ENCODE measurements around the gene MIPEP.

The MIPEP gene

DNA sequence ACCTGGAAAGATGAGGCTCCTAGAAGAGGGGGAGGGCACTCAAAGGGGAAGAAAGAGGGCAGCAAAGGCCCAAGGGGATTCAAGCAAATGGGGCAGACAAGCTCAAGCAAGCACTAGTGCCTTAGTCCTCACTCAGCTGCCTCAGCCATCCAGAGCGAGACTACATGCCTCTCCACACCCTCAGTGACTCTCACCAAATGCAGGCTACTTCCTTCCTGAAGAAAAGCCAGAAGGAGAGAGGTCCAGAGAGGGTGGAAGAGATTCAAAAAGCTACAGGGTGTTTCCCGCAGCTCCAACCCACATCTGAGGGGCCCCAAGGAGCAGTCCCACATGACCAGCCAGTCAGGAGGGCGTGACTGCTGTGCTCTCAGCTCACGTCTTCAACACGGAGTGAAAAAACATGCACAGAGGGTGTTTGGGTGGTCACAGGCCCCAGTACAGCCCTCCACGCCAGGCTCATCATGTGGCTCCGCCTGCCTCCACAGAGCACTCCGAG, 40.5 kb downstream of the MIPEP start:
- DNase-seq, result no peak

DNA sequence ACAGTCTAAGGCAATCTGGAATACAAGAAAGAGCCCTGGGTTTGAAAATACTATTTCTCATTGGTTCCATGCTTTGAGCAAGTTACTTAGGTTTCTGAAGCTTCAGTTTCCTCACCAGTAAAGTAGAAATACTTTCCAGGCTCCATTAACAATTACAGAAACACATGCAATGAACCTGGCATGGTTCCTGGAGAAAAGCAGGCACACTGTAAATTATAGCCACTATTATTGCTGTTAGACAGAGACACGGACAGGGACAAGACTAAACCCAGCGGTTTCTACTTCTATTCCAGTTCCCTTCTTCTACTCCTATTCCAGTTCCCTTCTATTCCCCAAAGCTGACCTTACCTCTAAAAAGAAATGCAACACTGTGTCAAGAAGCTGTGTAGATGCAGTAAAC, 41.2 kb downstream of the MIPEP start:
- no peak for DNase-seq

- DNase-seq, result no peak
Measured at GRCh38 chr13:23847497-23847896, 41.7 kb downstream of the MIPEP start.

- DNase-seq, result no peak
Measured at GRCh38 chr13:23845105-23845725, 44.0 kb downstream of the MIPEP start.

GRCh38 chr13:23844132-23844531, 45.1 kb downstream of the MIPEP start:
- no peak for DNase-seq

DNA sequence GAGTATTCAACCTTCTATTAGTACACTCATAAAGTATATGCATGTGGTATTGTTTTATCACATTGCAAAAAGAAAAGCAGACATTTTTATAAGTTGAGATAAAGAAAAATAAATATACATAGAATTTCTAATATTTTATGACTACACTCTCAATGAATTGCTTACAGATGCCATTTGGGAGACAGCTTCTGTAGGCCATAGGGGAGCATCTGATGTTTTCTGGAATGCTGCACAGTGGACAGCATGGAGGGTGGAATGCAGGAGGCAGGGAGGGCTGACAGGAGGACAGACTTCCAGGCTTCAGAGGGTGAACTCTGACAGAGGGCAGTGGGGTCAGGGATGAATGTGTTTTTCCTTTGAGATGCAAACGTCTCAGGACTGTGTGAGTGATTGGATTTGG, 45.8 kb downstream of the MIPEP start:
- DNase-seq, result no peak

DNA sequence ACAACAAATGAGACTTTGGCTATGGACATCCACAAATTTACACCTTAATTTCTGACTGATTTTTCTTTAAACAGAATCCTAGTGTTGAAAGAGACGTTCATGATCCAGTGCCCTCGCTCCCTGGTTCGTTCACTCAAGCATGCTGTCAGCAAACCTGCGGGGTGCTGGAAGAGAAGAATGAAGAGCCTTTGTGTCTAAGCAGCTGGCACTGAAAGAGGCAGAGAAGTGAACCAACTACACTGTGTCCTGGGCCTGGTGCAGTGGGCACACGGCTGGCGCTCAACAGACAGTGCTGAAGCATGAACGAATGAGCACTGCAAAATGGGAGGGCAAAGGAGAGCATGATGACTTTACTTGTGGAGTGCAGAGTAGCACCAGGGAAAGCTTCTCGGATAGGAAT, 46.8 kb downstream of the MIPEP start:
- DNase-seq, result no peak

DNA sequence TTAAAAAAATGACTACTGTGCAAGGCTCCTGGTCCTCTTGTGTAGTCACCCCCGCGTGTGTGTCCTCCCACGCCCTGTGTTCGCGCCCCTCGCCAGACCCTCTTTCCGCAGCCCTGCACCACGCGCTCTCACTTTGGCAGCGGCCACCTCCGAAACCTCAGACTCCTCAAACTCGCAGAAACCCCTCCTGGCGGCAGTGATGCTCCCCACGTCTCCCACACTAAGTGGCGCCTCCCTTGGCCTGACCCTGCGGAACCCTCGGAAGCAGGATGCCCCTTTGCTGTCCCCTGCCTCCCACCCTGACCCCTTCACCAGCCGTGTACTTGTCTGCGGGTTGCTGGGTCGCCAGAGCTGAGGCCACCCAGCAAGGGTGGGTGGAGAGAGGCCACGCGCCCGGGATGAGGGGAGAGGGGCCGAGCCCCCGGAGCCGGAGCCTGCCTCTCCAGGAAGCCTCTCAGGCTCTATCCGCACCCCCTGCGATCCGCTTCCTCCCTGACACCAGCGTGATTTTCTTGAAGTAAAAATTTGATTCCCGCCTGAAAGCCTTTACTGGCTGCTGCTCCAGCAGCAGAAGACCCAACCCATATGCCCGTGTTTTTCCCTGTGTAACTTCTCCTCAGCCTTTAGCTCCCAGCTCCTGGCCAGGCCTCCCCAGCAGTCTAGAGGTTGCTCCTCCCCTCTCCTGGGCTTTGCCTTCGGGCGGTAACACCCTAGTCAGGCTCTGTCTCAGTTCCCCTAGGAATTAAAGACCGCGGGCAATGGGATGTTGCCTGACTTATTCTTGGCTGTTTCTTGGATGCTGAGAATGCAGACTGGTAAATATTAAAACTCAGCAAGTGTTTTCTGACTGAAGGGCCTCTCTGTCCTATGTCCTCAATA, 55.2 kb downstream of the MIPEP start:
- no peak for DNase-seq

- DNase-seq, result no peak
Measured at GRCh38 chr13:23828866-23829265, 60.3 kb downstream of the MIPEP start.

- no peak for DNase-seq
Measured at GRCh38 chr13:23828086-23828485, 61.1 kb downstream of the MIPEP start.

- DNase-seq, result no peak
Measured at GRCh38 chr13:23825179-23825578, 64.0 kb downstream of the MIPEP start.

DNA sequence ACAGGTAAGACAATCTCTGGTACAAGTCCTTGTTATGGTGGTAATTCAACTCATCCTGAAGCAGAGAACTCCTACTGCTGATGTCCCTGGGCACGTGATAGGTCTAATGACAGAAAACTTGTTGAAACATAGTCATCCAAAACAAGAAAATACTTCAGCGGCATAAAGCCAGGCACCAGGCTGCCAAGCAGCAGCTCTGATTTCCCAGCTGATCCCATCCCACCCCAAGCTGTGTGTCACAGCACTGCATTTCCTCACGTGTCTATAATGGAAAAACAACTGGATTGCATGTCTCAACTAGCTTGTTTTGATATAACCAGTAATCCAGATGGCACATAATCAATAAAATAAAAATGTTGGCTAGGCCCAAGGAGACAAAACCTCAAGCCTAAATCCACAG, 64.8 kb downstream of the MIPEP start:
- no peak for DNase-seq

- DNase-seq, result no peak
Measured at GRCh38 chr13:23822252-23822824, 66.9 kb downstream of the MIPEP start.

- DNase-seq, result no peak
Measured at GRCh38 chr13:23820530-23820929, 68.7 kb downstream of the MIPEP start.

- DNase-seq, result no peak
Measured at GRCh38 chr13:23817830-23818229, 71.4 kb downstream of the MIPEP start.

DNA sequence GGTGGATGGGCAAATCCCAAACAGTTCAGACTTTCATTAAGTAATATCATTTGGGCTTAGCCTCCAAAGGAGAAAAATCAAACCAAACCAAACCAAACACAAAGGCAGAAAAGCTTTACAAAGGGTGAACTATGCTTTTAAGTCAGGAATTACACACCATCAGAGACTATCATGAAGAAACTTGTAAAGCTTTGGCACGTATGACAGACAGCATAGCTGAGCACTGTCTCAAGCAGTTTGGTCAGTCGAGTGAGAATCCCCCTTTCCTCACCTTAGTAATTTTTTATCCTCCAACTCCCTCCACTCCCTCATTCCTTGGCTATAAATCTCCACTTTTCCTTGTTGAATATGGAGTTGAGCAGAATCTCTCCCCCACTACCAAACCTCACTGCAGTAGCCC, 72.1 kb downstream of the MIPEP start:
- no peak for DNase-seq

GRCh38 chr13:23813635-23814034, 75.6 kb downstream of the MIPEP start:
- no peak for DNase-seq

DNA sequence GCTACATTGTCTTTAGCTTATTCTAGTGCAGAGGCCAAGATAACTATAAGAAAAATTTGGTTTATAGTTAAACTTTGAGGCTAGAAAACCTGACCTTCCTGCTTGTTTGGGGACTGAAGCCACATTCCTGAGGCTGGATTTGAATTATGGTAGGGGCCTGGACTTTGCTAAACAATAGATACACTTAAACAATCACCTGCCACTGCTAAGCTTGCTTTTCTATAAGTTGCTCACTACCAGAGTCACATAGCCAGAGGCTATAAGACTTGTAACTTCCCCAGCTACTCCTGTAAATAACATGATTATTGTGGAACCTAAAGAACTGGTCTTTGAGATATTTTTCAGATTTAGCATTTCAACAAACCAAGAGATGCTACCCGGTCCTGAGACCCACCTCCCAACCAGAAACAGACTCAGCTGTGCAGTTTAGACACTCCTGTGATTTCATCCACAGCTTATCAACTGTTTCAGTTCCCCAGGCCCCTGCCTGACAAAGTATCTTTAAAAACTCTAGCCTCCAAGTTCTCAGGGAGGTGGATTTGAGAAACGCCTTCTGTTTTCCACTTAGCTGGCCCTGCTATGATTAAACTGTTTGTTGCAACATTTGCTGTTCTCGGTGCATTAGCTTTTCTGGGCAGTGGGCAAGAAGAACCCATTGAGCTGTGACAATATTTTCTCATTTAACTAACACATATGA, 77.7 kb downstream of the MIPEP start:
- DNase-seq, result no peak

- DNase-seq, result no peak
Measured at GRCh38 chr13:23810685-23811240, 78.4 kb downstream of the MIPEP start.

- no peak for DNase-seq
Measured at GRCh38 chr13:23808803-23809202, 80.4 kb downstream of the MIPEP start.

DNA sequence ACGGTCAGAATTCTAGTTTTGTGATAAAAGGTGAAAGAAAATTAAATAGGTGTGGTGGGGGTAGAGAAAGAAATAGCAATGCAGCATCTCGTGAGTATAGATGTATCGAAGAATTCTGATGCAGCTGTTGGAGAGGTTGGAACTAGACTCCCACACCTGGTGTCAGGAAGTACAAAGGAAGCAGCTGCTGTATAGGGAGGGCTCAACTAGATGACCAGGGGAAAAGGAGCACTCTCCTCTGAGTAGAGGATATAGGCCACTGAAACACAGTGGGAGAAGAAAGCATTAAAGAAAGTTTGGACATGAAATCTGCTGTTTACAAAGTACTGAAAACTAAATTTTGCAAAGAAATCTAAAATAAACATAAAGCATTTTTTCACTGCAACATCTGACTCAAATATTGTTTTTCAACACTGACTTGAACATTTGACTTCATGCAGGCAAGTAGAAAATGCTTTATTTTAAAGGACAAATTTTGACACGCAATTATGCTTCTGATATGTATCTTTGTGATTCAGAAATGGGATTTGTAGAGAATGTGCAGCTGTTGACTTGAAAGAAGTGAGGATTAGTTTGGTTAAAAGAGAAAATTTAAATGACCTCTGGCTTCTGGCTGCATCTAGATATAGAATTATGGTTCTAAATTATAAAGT, 82.2 kb downstream of the MIPEP start:
- DNase-seq, result no peak

GRCh38 chr13:23805821-23806220, 83.4 kb downstream of the MIPEP start:
- DNase-seq, result no peak

DNA sequence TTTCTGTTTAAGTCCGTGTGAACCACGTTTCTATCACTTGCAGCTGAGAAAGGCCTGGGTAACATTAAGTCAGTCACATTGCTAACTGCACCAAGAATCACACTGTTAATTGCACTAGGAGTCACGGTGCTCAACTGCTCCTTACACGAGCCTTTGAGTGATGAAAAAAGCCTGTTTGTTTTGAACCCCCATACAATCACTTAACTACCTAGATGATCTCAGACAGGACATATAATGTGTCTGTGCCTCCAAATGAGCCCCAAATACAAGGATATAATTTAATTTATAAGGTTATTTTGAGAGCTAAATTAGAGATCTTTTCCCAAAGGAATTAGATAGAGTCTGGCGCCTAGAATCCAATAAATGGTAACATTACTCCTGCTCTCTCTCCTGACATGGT, 84.1 kb downstream of the MIPEP start:
- no peak for DNase-seq

Measured in NCI-H774 (cell line).